GM12875 (cell line): ENCODE results near the gene CPEB3.

Experiments
- H3K4me3 ChIP-seq: one replicate; pipeline ENCODE4 v1.5.1; 2011; ENCODE audit warnings: low read depth, low read length, control low read depth
- CTCF ChIP-seq: IDR thresholded peaks from 2 replicates; pipeline ENCODE4 v1.5.1; 2011; ENCODE audit warnings: low read depth, mild to moderate bottlenecking, control low read depth, inconsistent platforms, low read length, moderate library complexity, borderline replicate concordance; ENCODE audit not compliant: insufficient read depth

CPEB3 gene

GRCh38 chr10:92290076-92290836 lies 622 bp downstream of the CPEB3 start:
- no peak for TF ChIP-seq CTCF
- peak overlapping the region; percentile 89 for H3K4me3 ChIP-seq

- no peak for TF ChIP-seq CTCF
- H3K4me3 ChIP-seq, result no peak overlapping the region
These were observed 6.7 kb downstream of the CPEB3 start for GRCh38 chr10:92284112-92284704.

- no peak for TF ChIP-seq CTCF
- H3K4me3 ChIP-seq, result no peak overlapping the region
These were observed 11.7 kb downstream of the CPEB3 start for GRCh38 chr10:92278996-92279696.

GRCh38 chr10:92274071-92274470 lies 16.8 kb downstream of the CPEB3 start:
- no peak for TF ChIP-seq CTCF
- H3K4me3 ChIP-seq, result no peak overlapping the region

DNA sequence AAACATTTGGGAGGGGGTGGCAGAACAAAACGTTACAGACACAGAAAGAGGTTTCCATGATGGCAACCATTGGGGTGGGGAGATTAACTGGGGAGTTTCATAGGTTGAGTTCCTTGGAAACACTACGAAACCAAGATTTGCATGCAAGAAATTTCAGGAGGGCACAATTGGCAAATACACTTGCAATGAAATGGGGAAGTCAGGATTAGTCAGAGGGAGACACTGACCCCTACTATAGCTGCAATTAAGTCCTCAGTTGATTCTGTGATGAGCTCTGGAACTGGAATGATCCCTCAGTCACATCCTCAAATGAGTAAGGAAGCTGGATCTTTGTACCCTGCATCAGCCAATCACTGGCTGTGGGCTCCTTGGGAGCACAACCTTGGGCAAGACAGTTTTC lies 22.1 kb downstream of the CPEB3 start:
- no peak overlapping the region for H3K4me3 ChIP-seq
- no peak for TF ChIP-seq CTCF

GRCh38 chr10:92267343-92267742 lies 23.5 kb downstream of the CPEB3 start:
- no peak for TF ChIP-seq CTCF
- H3K4me3 ChIP-seq, result no peak overlapping the region
